Measurements from ENCODE around the gene CSF2RB.

- TF ChIP-seq CTCF (IDR thresholded peaks at IDR 0.05) (no peak), POLR2A (IDR thresholded peaks at IDR 0.05) (no peak)
These were observed 50.7 kb downstream of the CSF2RB start for GRCh38 chr22:36964106-36964505.
